HT1080 (cell line): ENCODE results near the gene LCA5L. TPM values are rescaled to one million over a fixed set of nuclear protein-coding genes. Genes with fewer than 3 reads are reported as not detected.
"Not testable (repeated sequence)": the region's sequence is repeated elsewhere in the genome, so short reads cannot be mapped to it uniquely, and the experiment has no call there.

Experiments used
- DNase-seq: peaks from one replicate; pipeline ENCODE4 v3.0.0-alpha.2; 2015; ENCODE audit warnings: low read depth
- total RNA-seq: library from RNA; depleted of rRNA; stranded (reverse); fragments of >200 nt; shearing (Covaris generic); gene quantifications from 2 replicates; pipeline ENCODE4 v1.2.3, GENCODE V29; 2014

The LCA5L gene
- total RNA-seq, 1 experiment from 2014 or later = 0.03 TPM

DNA sequence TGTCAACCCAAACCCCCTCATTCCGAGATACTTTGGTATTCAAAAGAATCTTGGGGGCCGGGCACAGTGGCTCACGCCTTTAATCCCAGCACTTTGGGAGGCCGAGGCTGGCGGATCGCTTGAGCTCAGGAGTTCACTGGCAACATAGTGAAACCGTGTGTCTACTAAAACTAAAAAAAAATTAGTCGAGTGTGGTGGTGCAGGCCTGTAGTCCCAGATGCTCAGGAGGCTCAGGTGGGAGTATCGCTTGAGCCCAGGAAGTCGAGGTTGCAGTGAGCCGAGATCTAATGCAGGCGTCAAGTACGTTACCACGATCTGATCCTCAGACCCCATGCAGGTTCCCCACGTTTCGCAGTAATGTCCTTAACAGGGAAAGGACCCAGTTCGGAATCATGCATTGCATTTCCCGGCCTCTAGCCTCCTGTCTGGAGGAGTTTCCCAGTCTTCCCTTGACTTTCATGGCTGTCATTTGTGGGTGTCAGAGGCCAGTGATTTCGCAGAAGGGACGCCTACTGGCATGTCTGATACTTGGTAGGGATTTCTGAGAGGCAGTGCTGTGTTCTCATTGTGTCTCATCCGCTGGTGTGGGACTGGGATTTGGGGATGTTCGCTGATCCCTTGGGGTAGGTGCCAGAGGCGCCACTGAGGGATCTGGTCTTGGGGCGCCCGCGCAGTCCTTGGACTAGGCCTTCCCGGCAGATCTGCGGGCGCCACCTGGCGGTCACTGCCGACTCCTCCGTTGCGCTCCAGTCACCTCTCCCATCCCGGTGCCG lies 57.4 kb downstream of the LCA5L start:
- DNase-seq = peak; percentile 62

DNA sequence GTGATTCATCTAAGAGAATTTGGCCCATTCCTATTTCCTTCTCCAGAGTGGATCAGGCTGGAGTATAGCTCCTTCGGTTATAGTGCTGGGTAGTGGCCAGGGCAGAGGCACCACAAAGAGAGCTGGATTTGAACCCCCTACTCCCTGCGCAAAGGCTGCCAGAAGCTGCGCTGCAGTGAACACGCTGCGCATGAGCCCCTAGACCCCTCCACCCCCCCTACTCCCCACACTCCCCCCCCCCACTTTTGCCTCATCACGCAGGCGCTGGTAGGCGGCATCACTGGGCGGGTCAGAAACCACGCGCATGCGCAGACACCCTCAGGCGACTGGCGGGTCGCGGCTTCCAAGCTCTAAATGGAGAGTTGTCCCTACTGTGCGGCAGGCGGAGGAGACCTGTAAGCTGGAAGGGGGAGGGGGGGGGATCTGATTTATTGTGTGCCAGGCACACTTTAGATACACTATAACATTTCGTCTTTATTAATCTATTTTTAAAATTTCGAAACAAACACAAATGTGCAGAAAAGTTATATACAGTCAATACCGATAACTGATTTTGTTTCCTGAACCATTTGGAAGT lies 58.0 kb downstream of the LCA5L start:
- DNase-seq = no peak

DNA sequence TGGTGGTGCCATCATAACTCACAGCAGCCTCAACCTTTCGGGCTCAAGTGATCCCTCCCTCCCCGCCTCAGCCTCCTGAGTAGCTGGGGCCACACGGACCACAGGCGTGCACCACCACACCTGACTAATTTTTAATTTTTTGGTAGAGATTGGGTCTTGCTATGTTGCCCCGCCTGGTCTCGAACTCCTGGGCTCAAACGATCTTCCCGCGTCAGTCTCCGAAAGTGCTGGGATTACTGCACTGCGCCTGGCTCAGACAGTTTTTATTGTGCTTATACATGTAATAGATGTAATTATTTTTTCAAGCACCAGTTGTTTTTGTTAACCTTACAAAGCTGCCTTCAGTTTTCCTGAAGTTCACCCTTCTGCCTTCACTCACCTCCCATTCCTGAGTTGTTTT lies 58.7 kb downstream of the LCA5L start:
- no peak for DNase-seq

GRCh38 chr21:39386194-39386593 lies 59.4 kb downstream of the LCA5L start:
- no peak for DNase-seq

- no peak for DNase-seq
Observed at GRCh38 chr21:39385299-39386145, 60.1 kb downstream of the LCA5L start.

GRCh38 chr21:39384674-39385298 lies 60.8 kb downstream of the LCA5L start:
- DNase-seq = peak; percentile 80

DNA sequence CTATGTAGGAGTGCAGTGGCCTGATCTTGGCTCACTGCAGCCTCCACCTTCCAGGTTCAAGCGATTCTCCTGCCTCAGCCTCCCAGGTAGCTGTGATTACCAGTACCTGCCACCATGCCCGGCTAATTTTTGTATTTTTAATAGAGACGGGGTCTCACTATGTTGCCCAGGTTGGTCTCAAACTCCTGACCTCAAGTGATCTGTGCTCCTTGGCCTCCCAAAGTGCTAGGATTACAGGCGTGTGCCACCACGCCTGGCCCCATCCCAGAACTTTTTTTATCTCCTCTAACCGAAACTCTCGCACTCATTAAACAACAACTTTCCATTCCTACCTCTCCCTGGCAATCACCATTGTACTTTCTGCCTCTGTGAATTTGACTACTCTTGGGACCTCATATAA lies 63.5 kb downstream of the LCA5L start:
- not testable (repeated sequence) for DNase-seq

DNA sequence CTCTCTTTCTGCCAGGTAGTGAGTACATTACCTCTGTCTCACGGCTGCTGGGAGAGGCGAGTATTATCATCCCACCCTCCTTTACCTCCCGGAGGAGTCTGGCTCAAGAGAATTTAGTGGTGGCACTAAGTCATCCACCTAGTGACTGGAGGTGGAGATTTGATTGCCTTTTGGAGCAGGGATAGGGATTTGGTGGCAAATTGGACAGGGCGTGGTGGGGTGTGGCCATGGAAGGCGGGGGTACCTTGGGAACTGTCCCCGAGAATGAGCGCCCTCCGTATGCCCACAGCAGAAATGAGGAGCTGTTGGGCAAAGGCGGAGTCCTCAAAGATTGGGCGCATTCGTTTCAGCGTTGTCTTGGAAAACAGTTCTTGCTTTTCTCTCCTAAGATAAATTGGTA lies 64.6 kb downstream of the LCA5L start:
- DNase-seq = no peak

GRCh38 chr21:39379986-39380891 lies 65.3 kb downstream of the LCA5L start:
- peak; percentile 97 for DNase-seq

DNA sequence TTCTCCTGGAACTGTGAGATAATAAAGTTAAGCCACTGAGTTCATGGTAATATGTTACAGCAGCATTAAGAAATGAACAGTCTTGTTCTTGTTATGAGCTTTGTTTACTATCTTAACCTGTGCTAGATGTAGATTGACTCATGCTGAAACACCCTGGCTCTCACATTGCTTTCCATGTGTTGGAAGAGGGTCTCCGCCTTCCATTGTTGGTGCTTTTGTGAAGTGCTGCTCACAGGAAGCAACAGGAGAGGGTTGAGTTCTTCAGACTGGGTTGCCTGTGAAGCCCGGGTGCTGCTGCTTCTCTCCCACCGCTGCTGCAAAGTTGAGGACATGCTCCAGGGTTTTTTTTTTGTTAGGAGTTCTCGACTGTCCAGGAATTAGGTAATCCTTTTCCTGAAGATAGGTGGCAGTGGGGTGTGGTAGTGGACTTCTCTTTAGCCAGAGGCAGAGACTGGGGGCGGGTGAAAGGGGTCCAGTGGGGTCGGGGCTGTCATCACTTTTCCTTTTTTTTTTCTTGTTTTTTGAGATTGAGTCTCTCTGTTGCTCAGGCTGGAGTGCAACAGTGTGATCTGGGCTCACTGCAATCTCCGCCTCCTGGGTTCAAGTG lies 68.0 kb downstream of the LCA5L start:
- DNase-seq = peak; percentile 45

DNA sequence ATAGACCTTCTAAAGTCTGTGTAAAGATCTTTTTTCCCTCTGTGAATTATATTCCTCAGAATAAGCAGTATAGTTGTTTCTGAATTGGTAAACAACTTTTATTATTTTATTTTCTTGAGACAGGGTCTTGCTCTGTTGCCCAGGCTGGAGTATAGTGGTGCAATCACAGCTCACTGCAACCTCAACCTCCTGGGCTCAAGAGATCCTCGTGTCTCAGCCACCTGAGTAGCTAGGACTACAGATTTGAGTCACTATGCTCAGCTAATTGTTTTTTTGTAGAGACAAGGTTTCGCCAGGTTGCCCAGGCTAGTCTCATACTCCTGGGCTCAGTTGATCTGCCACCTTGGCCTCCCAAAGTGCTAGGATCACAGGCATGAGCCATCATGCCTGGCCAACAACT lies 70.1 kb downstream of the LCA5L start:
- DNase-seq = no peak

- no peak for DNase-seq
Observed at GRCh38 chr21:39374046-39374445, 71.5 kb downstream of the LCA5L start.

DNA sequence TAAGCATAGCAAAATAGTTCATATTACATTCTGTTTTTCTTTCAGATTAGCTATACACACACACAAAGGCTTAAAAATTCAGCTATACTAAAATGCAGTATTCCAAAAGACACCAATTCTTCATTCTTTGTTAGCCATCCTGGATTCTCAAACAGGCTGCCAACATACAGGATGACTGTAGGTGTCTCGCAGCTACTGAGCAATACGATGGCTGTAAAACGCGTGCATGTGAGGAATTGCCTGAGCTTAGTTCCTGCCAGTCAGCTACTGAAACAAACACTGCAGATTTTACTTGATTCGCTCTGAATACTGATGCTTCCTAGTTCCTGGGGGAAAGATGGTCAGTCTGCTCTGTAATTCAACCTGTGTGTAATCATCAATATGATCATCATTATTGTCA lies 71.9 kb downstream of the LCA5L start:
- peak; percentile 45 for DNase-seq

- peak; percentile 15 for DNase-seq
Observed at GRCh38 chr21:39369896-39370288, 75.7 kb downstream of the LCA5L start.

- no peak for DNase-seq
Observed at GRCh38 chr21:39367783-39368182, 77.8 kb downstream of the LCA5L start.

DNA sequence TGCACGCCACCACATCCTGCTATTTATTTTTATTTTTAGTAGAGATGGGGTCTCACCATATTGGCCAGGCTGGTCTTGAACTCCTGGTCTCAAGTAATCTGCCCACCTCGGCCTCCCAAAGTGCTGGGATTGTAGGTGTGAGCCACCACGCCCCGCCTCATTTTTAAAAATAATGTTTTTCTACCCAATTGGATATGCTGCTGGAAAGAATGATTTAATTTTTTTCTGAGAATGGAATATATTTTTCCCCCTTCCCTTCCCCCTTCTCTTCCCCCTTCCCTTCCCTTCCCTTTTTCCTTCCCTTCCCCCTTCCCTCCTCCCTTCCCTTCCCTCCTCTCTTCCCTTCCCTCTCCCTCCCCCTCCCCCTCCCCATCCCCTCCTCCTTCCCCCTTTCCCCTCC lies 79.0 kb downstream of the LCA5L start:
- no peak for DNase-seq

DNA sequence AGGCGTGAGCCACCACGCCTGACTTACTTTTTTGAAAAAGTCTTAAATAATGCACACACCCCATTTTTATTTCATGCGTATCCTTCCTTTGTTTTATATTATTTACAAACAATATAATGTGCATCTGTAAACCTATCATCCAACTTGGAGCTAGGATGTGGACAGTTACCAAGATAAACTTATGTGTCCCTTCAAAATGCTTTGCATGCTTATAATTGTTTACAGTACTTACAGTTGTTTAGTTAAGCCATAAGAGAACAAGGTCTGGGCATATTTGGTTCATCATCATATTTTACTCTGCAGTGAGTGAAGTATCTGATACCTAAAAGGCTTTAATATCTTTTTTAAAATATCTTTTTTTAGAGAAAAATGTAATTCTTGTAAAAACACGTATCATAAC lies 80.6 kb downstream of the LCA5L start:
- DNase-seq = no peak

- DNase-seq = no peak
Observed at GRCh38 chr21:39363607-39364555, 81.7 kb downstream of the LCA5L start.

DNA sequence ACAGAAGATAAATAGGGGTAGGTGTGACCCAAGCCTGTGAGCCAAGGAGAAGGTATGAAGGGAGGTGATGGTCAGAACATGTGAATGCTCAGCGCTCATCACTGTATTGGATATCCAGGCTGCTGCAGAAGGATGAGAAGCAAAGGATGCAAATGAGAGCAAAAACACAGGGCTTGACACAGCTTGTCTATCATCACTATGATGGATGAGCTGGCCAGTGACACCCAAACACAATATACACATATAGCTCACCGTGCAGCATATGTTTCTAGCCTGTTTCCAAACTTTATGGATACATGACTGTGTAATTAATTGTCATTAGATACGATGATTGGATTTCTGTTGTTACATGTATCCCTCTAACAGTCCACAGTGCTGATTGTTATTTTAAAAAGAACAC lies 82.8 kb downstream of the LCA5L start:
- no peak for DNase-seq
